NCI-H446 (cell line): Measurements from ENCODE around the gene GZMM.

ENCODE experiments used
- DNase-seq, 2 experiments: peaks; one replicate each; lab custom pipeline; 2025; lab: John Stamatoyannopoulos, UW

Gene GZMM

GRCh38 chr19:512547-513365, 31.1 kb upstream of the GZMM start:
- no peak for DNase-seq

GRCh38 chr19:513368-514165, 30.3 kb upstream of the GZMM start:
- no peak for DNase-seq

GRCh38 chr19:514166-514663, 29.6 kb upstream of the GZMM start:
- no peak for DNase-seq

- no peak for DNase-seq
Observed at GRCh38 chr19:517721-518597, 25.9 kb upstream of the GZMM start.

GRCh38 chr19:518598-519231, 25.1 kb upstream of the GZMM start:
- DNase-seq, result no peak

- DNase-seq, result no peak
Observed at GRCh38 chr19:519449-519865, 24.4 kb upstream of the GZMM start.

- DNase-seq, result no peak
Observed at GRCh38 chr19:522726-523125, 21.1 kb upstream of the GZMM start.

- DNase-seq, result no peak
Observed at GRCh38 chr19:524062-524674, 19.7 kb upstream of the GZMM start.

GRCh38 chr19:525029-525428, 18.8 kb upstream of the GZMM start:
- DNase-seq, result no peak

- DNase-seq, result no peak
Observed at GRCh38 chr19:525857-526419, 17.9 kb upstream of the GZMM start.

GRCh38 chr19:530134-531008, 13.5 kb upstream of the GZMM start:
- DNase-seq, result no peak

GRCh38 chr19:531009-531752, 12.7 kb upstream of the GZMM start:
- peak; percentile 74 to 93 for DNase-seq

GRCh38 chr19:531753-532560, 11.9 kb upstream of the GZMM start, which contains the start of gene CDC34:
Gene CDC34, plus strand, starts transcription at chr19:531760. Its CDS starts 172 bp downstream, at chr19:531932.
- no peak for DNase-seq

- DNase-seq, result peak; percentile 55 to 77
Observed at GRCh38 chr19:532561-533363, 11.1 kb upstream of the GZMM start.

- no peak for DNase-seq
Observed at GRCh38 chr19:533364-534058, 10.3 kb upstream of the GZMM start.

GRCh38 chr19:534088-534487, 9.8 kb upstream of the GZMM start:
- DNase-seq, result no peak
